ENCODE data around the gene DPF1.

GRCh38 chr19:38162094-38162493 is 61.9 kb downstream of the DPF1 start:
- TF ChIP-seq, protein P1, sequence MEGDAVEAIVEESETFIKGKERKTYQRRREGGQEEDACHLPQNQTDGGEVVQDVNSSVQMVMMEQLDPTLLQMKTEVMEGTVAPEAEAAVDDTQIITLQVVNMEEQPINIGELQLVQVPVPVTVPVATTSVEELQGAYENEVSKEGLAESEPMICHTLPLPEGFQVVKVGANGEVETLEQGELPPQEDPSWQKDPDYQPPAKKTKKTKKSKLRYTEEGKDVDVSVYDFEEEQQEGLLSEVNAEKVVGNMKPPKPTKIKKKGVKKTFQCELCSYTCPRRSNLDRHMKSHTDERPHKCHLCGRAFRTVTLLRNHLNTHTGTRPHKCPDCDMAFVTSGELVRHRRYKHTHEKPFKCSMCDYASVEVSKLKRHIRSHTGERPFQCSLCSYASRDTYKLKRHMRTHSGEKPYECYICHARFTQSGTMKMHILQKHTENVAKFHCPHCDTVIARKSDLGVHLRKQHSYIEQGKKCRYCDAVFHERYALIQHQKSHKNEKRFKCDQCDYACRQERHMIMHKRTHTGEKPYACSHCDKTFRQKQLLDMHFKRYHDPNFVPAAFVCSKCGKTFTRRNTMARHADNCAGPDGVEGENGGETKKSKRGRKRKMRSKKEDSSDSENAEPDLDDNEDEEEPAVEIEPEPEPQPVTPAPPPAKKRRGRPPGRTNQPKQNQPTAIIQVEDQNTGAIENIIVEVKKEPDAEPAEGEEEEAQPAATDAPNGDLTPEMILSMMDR (IDR thresholded peaks at IDR 0.05; ENCODE audit: insufficient read depth, low read length) = no peak
- TF ChIP-seq, protein P2, sequence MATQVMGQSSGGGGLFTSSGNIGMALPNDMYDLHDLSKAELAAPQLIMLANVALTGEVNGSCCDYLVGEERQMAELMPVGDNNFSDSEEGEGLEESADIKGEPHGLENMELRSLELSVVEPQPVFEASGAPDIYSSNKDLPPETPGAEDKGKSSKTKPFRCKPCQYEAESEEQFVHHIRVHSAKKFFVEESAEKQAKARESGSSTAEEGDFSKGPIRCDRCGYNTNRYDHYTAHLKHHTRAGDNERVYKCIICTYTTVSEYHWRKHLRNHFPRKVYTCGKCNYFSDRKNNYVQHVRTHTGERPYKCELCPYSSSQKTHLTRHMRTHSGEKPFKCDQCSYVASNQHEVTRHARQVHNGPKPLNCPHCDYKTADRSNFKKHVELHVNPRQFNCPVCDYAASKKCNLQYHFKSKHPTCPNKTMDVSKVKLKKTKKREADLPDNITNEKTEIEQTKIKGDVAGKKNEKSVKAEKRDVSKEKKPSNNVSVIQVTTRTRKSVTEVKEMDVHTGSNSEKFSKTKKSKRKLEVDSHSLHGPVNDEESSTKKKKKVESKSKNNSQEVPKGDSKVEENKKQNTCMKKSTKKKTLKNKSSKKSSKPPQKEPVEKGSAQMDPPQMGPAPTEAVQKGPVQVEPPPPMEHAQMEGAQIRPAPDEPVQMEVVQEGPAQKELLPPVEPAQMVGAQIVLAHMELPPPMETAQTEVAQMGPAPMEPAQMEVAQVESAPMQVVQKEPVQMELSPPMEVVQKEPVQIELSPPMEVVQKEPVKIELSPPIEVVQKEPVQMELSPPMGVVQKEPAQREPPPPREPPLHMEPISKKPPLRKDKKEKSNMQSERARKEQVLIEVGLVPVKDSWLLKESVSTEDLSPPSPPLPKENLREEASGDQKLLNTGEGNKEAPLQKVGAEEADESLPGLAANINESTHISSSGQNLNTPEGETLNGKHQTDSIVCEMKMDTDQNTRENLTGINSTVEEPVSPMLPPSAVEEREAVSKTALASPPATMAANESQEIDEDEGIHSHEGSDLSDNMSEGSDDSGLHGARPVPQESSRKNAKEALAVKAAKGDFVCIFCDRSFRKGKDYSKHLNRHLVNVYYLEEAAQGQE (IDR thresholded peaks at IDR 0.05; ENCODE audit: insufficient replicate concordance, low read depth) = no peak

Data from HL-60 (cell line).